WTC11 (cell line): Measurements from ENCODE around the gene RNASEH1.

Source experiments
- ATF1 ChIP-seq: sonication (generic); formaldehyde crosslinking; IDR thresholded peaks from 2 replicates; pipeline ENCODE4 v1.8.1; 2023; ENCODE audit warnings: mild to moderate bottlenecking, moderate library complexity, missing genetic modification reagents
- GABPB1 ChIP-seq: sonication (generic); formaldehyde crosslinking; IDR thresholded peaks from 2 replicates; pipeline ENCODE4 v1.8.1; 2023; ENCODE audit warnings: mild to moderate bottlenecking, missing genetic modification reagents
- JAZF1 ChIP-seq: fragments of 250-450 bp; sonication (Bioruptor Pico); IDR thresholded peaks from 2 replicates; pipeline ENCODE4 v1.9.0; 2021; ENCODE audit warnings: moderate library complexity, mild to moderate bottlenecking, inconsistent platforms
- NFYB ChIP-seq: sonication (generic); formaldehyde crosslinking; conservative IDR thresholded peaks from 2 replicates; pipeline ENCODE4 v1.8.0; 2022; ENCODE audit warnings: low read depth, missing genetic modification reagents
- SP1 ChIP-seq: sonication (generic); formaldehyde crosslinking; conservative IDR thresholded peaks from 2 replicates; pipeline ENCODE4 v1.8.1; 2022; ENCODE audit warnings: missing genetic modification reagents
- ZNF263 ChIP-seq: sonication (generic); formaldehyde crosslinking; IDR thresholded peaks from 2 replicates; pipeline ENCODE4 v1.8.1; 2022; ENCODE audit warnings: low read depth, mild to moderate bottlenecking, moderate library complexity, missing genetic modification reagents
- TF ChIP-seq, protein P1 (sequence below): fragments of 200-600 bp; IDR thresholded peaks from 2 replicates; pipeline ENCODE4 v1.8.0; 2022; ENCODE audit warnings: antibody characterized with exemption
- TF ChIP-seq, protein P2 (sequence below): sonication (generic); formaldehyde crosslinking; IDR thresholded peaks from 2 replicates; pipeline ENCODE4 v1.8.1; 2022; ENCODE audit warnings: low read depth, missing genetic modification reagents, borderline replicate concordance
- TF ChIP-seq, protein P3 (sequence below): sonication (generic); formaldehyde crosslinking; IDR thresholded peaks from 2 replicates; pipeline ENCODE4 v1.8.1; 2022; ENCODE audit warnings: low read depth, mild to moderate bottlenecking, moderate library complexity, missing genetic modification reagents, borderline replicate concordance
- TF ChIP-seq, protein P4 (sequence below): sonication (generic); formaldehyde crosslinking; IDR thresholded peaks from 2 replicates; pipeline ENCODE4 v1.8.1; 2023; ENCODE audit warnings: mild to moderate bottlenecking, moderate library complexity, missing genetic modification reagents
- TF ChIP-seq, protein P5 (sequence below): sonication (generic); formaldehyde crosslinking; IDR thresholded peaks from 2 replicates; pipeline ENCODE4 v1.8.0; 2022; ENCODE audit warnings: mild to moderate bottlenecking, missing genetic modification reagents
- TF ChIP-seq, protein P6 (sequence below): sonication (generic); formaldehyde crosslinking; IDR thresholded peaks from 2 replicates; pipeline ENCODE4 v1.8.0; 2022; ENCODE audit warnings: mild to moderate bottlenecking, missing genetic modification reagents

DNA sequence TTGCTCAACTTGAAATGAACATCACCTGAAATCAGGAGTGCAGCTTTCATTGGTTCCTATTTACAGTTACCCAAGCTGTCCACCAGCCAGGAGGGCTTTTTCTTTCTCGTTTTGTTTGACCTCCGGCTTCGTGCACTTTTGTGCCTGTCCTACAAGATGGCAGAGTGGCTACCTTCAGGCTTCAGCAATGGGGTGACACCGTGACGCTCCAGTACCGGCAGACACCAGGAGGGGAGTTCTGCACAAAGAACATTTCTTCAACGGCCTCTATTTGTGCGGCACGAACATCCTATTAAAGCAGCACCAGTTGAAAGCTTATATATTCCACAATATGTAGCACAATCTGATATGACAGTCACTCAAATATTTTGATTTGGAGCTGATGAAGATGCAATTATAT, 18.3 kb downstream of the RNASEH1 start:
- TF ChIP-seq, protein P1, sequence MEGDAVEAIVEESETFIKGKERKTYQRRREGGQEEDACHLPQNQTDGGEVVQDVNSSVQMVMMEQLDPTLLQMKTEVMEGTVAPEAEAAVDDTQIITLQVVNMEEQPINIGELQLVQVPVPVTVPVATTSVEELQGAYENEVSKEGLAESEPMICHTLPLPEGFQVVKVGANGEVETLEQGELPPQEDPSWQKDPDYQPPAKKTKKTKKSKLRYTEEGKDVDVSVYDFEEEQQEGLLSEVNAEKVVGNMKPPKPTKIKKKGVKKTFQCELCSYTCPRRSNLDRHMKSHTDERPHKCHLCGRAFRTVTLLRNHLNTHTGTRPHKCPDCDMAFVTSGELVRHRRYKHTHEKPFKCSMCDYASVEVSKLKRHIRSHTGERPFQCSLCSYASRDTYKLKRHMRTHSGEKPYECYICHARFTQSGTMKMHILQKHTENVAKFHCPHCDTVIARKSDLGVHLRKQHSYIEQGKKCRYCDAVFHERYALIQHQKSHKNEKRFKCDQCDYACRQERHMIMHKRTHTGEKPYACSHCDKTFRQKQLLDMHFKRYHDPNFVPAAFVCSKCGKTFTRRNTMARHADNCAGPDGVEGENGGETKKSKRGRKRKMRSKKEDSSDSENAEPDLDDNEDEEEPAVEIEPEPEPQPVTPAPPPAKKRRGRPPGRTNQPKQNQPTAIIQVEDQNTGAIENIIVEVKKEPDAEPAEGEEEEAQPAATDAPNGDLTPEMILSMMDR: no peak
- TF ChIP-seq, protein P2, sequence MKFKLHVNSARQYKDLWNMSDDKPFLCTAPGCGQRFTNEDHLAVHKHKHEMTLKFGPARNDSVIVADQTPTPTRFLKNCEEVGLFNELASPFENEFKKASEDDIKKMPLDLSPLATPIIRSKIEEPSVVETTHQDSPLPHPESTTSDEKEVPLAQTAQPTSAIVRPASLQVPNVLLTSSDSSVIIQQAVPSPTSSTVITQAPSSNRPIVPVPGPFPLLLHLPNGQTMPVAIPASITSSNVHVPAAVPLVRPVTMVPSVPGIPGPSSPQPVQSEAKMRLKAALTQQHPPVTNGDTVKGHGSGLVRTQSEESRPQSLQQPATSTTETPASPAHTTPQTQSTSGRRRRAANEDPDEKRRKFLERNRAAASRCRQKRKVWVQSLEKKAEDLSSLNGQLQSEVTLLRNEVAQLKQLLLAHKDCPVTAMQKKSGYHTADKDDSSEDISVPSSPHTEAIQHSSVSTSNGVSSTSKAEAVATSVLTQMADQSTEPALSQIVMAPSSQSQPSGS (CRISPR knock-in tag): no peak
- TF ChIP-seq, protein P3, sequence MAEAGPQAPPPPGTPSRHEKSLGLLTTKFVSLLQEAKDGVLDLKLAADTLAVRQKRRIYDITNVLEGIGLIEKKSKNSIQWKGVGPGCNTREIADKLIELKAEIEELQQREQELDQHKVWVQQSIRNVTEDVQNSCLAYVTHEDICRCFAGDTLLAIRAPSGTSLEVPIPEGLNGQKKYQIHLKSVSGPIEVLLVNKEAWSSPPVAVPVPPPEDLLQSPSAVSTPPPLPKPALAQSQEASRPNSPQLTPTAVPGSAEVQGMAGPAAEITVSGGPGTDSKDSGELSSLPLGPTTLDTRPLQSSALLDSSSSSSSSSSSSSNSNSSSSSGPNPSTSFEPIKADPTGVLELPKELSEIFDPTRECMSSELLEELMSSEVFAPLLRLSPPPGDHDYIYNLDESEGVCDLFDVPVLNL (CRISPR knock-in tag): no peak
- no peak for TF ChIP-seq GABPB1 (CRISPR knock-in tag)
- TF ChIP-seq ZNF263: no peak
- no peak for TF ChIP-seq JAZF1 (CRISPR knock-in tag)
- TF ChIP-seq, protein P4, sequence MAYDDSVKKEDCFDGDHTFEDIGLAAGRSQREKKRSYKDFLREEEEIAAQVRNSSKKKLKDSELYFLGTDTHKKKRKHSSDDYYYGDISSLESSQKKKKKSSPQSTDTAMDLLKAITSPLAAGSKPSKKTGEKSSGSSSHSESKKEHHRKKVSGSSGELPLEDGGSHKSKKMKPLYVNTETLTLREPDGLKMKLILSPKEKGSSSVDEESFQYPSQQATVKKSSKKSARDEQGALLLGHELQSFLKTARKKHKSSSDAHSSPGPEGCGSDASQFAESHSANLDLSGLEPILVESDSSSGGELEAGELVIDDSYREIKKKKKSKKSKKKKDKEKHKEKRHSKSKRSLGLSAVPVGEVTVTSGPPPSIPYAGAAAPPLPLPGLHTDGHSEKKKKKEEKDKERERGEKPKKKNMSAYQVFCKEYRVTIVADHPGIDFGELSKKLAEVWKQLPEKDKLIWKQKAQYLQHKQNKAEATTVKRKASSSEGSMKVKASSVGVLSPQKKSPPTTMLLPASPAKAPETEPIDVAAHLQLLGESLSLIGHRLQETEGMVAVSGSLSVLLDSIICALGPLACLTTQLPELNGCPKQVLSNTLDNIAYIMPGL: no peak
- TF ChIP-seq, protein P5, sequence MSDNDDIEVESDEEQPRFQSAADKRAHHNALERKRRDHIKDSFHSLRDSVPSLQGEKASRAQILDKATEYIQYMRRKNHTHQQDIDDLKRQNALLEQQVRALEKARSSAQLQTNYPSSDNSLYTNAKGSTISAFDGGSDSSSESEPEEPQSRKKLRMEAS (CRISPR knock-in tag): no peak
- no peak for TF ChIP-seq NFYB (CRISPR knock-in tag)
- no peak for TF ChIP-seq ATF1 (CRISPR knock-in tag)
- TF ChIP-seq, protein P6, sequence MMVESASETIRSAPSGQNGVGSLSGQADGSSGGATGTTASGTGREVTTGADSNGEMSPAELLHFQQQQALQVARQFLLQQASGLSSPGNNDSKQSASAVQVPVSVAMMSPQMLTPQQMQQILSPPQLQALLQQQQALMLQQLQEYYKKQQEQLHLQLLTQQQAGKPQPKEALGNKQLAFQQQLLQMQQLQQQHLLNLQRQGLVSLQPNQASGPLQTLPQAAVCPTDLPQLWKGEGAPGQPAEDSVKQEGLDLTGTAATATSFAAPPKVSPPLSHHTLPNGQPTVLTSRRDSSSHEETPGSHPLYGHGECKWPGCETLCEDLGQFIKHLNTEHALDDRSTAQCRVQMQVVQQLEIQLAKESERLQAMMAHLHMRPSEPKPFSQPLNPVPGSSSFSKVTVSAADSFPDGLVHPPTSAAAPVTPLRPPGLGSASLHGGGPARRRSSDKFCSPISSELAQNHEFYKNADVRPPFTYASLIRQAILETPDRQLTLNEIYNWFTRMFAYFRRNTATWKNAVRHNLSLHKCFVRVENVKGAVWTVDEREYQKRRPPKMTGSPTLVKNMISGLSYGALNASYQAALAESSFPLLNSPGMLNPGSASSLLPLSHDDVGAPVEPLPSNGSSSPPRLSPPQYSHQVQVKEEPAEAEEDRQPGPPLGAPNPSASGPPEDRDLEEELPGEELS (CRISPR knock-in tag): no peak
- no peak for TF ChIP-seq SP1 (CRISPR knock-in tag)
